IMR-90 (cell line): ENCODE results near the gene EDN3. TPM values are rescaled to one million over a fixed set of nuclear protein-coding genes. Genes with fewer than 3 reads are reported as not detected.

Source experiments
- ATAC-seq: fragments of 200-7000 bp; cut with Tn5 transposase; 2 replicates; pipeline ENCODE4 v1.9.1; 2020; ENCODE audit warnings: low read depth, mild to moderate bottlenecking, moderate library complexity
- BruUV-seq: library from RNA; stranded (reverse); fragments of 400-500 nt; replicated peaks from 2 replicates; lab custom pipeline; 2021; lab: Mats Ljungman, UMichigan
- CTCF ChIA-PET: fragments of 300-600 bp; formaldehyde crosslinking; extraction: SDS; loops from one replicate; lab custom pipeline; 2021; ENCODE audit warnings: antibody characterized with exemption; lab: Yijun Ruan, JAX
- POLR2A ChIA-PET: fragments of 300-600 bp; sonication (Branson Sonifier 250); formaldehyde crosslinking; loops from one replicate; lab custom pipeline; 2022; ENCODE audit warnings: antibody characterized with exemption; ENCODE audit not compliant: unreplicated experiment; lab: Charles Lee
- DNase-seq: peaks from one replicate; pipeline ENCODE4 v3.0.0; 2013
- H2AFZ ChIP-seq: replicated peaks from 2 replicates; pipeline ENCODE3; 2013; ENCODE audit warnings: low read length, mild to moderate bottlenecking; ENCODE audit not compliant: poor library complexity
- H2AK5ac ChIP-seq: 2 replicates; pipeline ENCODE4 v1.6.1; 2013; ENCODE audit warnings: low read depth, low read length, inconsistent platforms
- H2AK9ac ChIP-seq: replicated peaks from 2 replicates; pipeline ENCODE3; 2013; ENCODE audit warnings: mild to moderate bottlenecking, low read depth, low read length, moderate library complexity; ENCODE audit not compliant: poor library complexity
- H2BK120ac ChIP-seq: 2 replicates; pipeline ENCODE4 v1.6.1; 2013; ENCODE audit warnings: low read depth, low read length, inconsistent platforms
- H2BK15ac ChIP-seq: 3 replicates; pipeline ENCODE4 v1.6.1; 2013; ENCODE audit warnings: low read depth, low read length, inconsistent platforms
- H2BK20ac ChIP-seq: 2 replicates; pipeline ENCODE4 v1.6.1; 2013; ENCODE audit warnings: low read depth, mild to moderate bottlenecking, inconsistent platforms, low read length, moderate library complexity
- H2BK5ac ChIP-seq: 2 replicates; pipeline ENCODE4 v1.6.1; 2013; ENCODE audit warnings: mild to moderate bottlenecking, low read depth, low read length, inconsistent platforms; ENCODE audit not compliant: poor library complexity, severe bottlenecking
- H3K14ac ChIP-seq: replicated peaks from 2 replicates; pipeline ENCODE4 v1.6.1; 2013; ENCODE audit warnings: low read depth, low read length, inconsistent platforms
- H3K18ac ChIP-seq: 2 replicates; pipeline ENCODE4 v1.6.1; 2013; ENCODE audit warnings: low read depth, low read length, control low read depth
- H3K23ac ChIP-seq: 2 replicates; pipeline ENCODE4 v1.6.1; 2013; ENCODE audit warnings: low read depth, low read length, inconsistent platforms
- H3K27ac ChIP-seq: 2 replicates; pipeline ENCODE4 v1.5.1; 2013; ENCODE audit warnings: mild to moderate bottlenecking, control low read depth, low read length; ENCODE audit not compliant: insufficient read depth
- H3K27me3 ChIP-seq: 2 replicates; pipeline ENCODE4 v1.6.1; 2013; ENCODE audit warnings: low read length; ENCODE audit not compliant: control insufficient read depth, insufficient read depth
- H3K36me3 ChIP-seq: 2 replicates; pipeline ENCODE4 v1.6.1; 2013; ENCODE audit warnings: low read length, mixed read lengths; ENCODE audit not compliant: control insufficient read depth, insufficient read depth
- H3K4ac ChIP-seq: 2 replicates; pipeline ENCODE4 v1.6.1; 2013; ENCODE audit warnings: low read depth, low read length, inconsistent platforms
- H3K4me1 ChIP-seq: 2 replicates; pipeline ENCODE4 v1.6.1; 2013; ENCODE audit warnings: low read length, mixed read lengths; ENCODE audit not compliant: control insufficient read depth, insufficient read depth
- H3K4me2 ChIP-seq: 2 replicates; pipeline ENCODE4 v1.6.1; 2013; ENCODE audit warnings: low read depth, mild to moderate bottlenecking, control low read depth, low read length, moderate library complexity
- H3K4me3 ChIP-seq: 2 replicates; pipeline ENCODE4 v1.5.1; 2013; ENCODE audit warnings: low read depth, mild to moderate bottlenecking, control low read depth, low read length, moderate library complexity; ENCODE audit not compliant: insufficient read depth
- H3K56ac ChIP-seq: 2 replicates; pipeline ENCODE4 v1.6.1; 2013; ENCODE audit warnings: low read length, inconsistent platforms; ENCODE audit not compliant: insufficient read depth; ENCODE audit errors: extremely low read depth
- H3K79me1 ChIP-seq, 2 experiments: 2 replicates each; pipeline ENCODE4 v1.6.1; 2013; ENCODE audit warnings: low read length in 2 of 2, inconsistent platforms in 1 of 2, low read depth in 1 of 2
- H3K9ac ChIP-seq: 2 replicates; pipeline ENCODE4 v1.6.1; 2013; ENCODE audit warnings: low read depth, low read length, control low read depth
- H3K9me1 ChIP-seq: 2 replicates; pipeline ENCODE4 v1.6.1; 2013; ENCODE audit warnings: low read length, inconsistent platforms; ENCODE audit not compliant: insufficient read depth
- H3K9me3 ChIP-seq: 2 replicates; pipeline ENCODE4 v1.6.1; 2013; ENCODE audit warnings: low read length; ENCODE audit not compliant: control insufficient read depth, insufficient read depth
- H4K20me1 ChIP-seq: 2 replicates; pipeline ENCODE4 v1.6.1; 2013; ENCODE audit warnings: low read length, inconsistent platforms; ENCODE audit not compliant: insufficient read depth
- H4K5ac ChIP-seq: 2 replicates; pipeline ENCODE4 v1.6.1; 2013; ENCODE audit warnings: mild to moderate bottlenecking, low read depth, low read length, control low read depth
- H4K8ac ChIP-seq, 2 experiments: 2 replicates each; pipeline ENCODE4 v1.6.1; 2013; ENCODE audit warnings: low read depth in 2 of 2, low read length in 2 of 2, control low read depth in 1 of 2, inconsistent platforms in 1 of 2
- H4K91ac ChIP-seq: 2 replicates; pipeline ENCODE4 v1.6.1; 2013; ENCODE audit warnings: low read depth, low read length, inconsistent platforms; ENCODE audit not compliant: insufficient read depth
- BHLHE40 ChIP-seq: fragments of 150-350 bp; IDR thresholded peaks from 2 replicates; pipeline ENCODE4 v1.6.1; 2016; ENCODE audit warnings: mild to moderate bottlenecking, low read depth, low read length
- CEBPB ChIP-seq: IDR thresholded peaks from 2 replicates; pipeline ENCODE4 v1.6.1; 2012; ENCODE audit warnings: low read depth, low read length, improper control_type of control experiment
- CHD1 ChIP-seq: IDR thresholded peaks from 2 replicates; pipeline ENCODE4 v1.6.1; 2012; ENCODE audit warnings: low read depth, low read length, improper control_type of control experiment
- CTCF ChIP-seq: conservative IDR thresholded peaks from 2 replicates; pipeline ENCODE4 v1.5.1; 2012; ENCODE audit warnings: mild to moderate bottlenecking, low read depth, low read length, improper control_type of control experiment
- ELK1 ChIP-seq: fragments of 150-350 bp; IDR thresholded peaks from 2 replicates; pipeline ENCODE4 v1.6.1; 2016; ENCODE audit warnings: low read depth, mild to moderate bottlenecking, low read length, moderate library complexity, borderline replicate concordance
- FOS ChIP-seq: fragments of 150-350 bp; IDR thresholded peaks from 2 replicates; pipeline ENCODE4 v1.6.1; 2016; ENCODE audit warnings: low read depth, low read length
- MAFK ChIP-seq: IDR thresholded peaks from 2 replicates; pipeline ENCODE4 v1.6.1; 2012; ENCODE audit warnings: low read depth, low read length, improper control_type of control experiment
- MAZ ChIP-seq: IDR thresholded peaks from 2 replicates; pipeline ENCODE4 v1.6.1; 2012; ENCODE audit warnings: low read depth, mild to moderate bottlenecking, low read length, improper control_type of control experiment, moderate library complexity, borderline replicate concordance
- MXI1 ChIP-seq: IDR thresholded peaks from 2 replicates; pipeline ENCODE4 v1.6.1; 2012; ENCODE audit warnings: low read depth, mild to moderate bottlenecking, low read length, moderate library complexity, borderline replicate concordance
- NFE2L2 ChIP-seq: fragments of 150-350 bp; IDR thresholded peaks from 2 replicates; pipeline ENCODE4 v1.6.1; 2016; ENCODE audit warnings: low read depth, mild to moderate bottlenecking, low read length
- POLR2A ChIP-seq: IDR thresholded peaks from 2 replicates; pipeline ENCODE4 v1.6.1; 2012; ENCODE audit warnings: mild to moderate bottlenecking, low read depth, low read length
- RAD21 ChIP-seq: IDR thresholded peaks from 2 replicates; pipeline ENCODE4 v1.6.1; 2012; ENCODE audit warnings: low read length, improper control_type of control experiment
- RCOR1 ChIP-seq: IDR thresholded peaks from 2 replicates; pipeline ENCODE4 v1.6.1; 2012; ENCODE audit warnings: mild to moderate bottlenecking, low read length, improper control_type of control experiment; ENCODE audit not compliant: insufficient replicate concordance
- RFX5 ChIP-seq: IDR thresholded peaks from 2 replicates; pipeline ENCODE4 v1.8.0; 2012; ENCODE audit warnings: low read depth, mild to moderate bottlenecking, low read length, moderate library complexity
- SMC3 ChIP-seq: fragments of 150-350 bp; IDR thresholded peaks from 2 replicates; pipeline ENCODE4 v1.6.1; 2016; ENCODE audit warnings: low read depth, mild to moderate bottlenecking, antibody characterized with exemption, low read length, moderate library complexity
- USF2 ChIP-seq: fragments of 150-350 bp; IDR thresholded peaks from 2 replicates; pipeline ENCODE4 v1.6.1; 2017; ENCODE audit warnings: mild to moderate bottlenecking, antibody characterized with exemption, low read length, low read depth
- whole genome bisulfite sequencing, 2 experiments: methylation state at CpG; one replicate each; pipeline versions ENCODE4 v1.1.5 to v1.1.7; 2013; ENCODE audit warnings: missing lambda C conversion rate in 2 of 2; ENCODE audit not compliant: insufficient read length in 1 of 2; ENCODE audit errors: extremely low coverage in 2 of 2; 5-methylcytosine and 5-hydroxymethylcytosine counted together
- dilution Hi-C: fragments of 300-500 bp; cut with HindIII; formaldehyde crosslinking; loops from one replicate; pipeline ENCODE4 v1.14.3; 2018; ENCODE audit warnings: low sequenced_read_pairs; ENCODE audit not compliant: unreplicated experiment
- in situ Hi-C: fragments of 300-500 bp; cut with MboI; formaldehyde crosslinking; loops from 3 replicates; pipeline ENCODE4 v1.14.3; 2019; ENCODE audit warnings: low sequenced_read_pairs, inconsistent platforms, mixed read lengths
- intact Hi-C: fragments of 100-400 bp; cut with micrococcal nuclease; formaldehyde crosslinking; loops from 2 replicates; pipeline ENCODE4 v1.10.0; 2022
- polyA plus RNA-seq, 3 experiments: library from polyadenylated mRNA; depleted of rRNA; stranded (reverse); fragments of >200 nt; gene quantifications; 2 replicates each; pipeline ENCODE4 v1.2.3, GENCODE V29; 2012; ENCODE audit warnings: low replicate concordance in 1 of 3
- total RNA-seq: library from RNA; depleted of rRNA; stranded (reverse); fragments of >200 nt; gene quantifications from 2 replicates; pipeline ENCODE4 v1.2.3, GENCODE V29; 2012

Gene EDN3
- total and polyA plus RNA-seq, 2 of the 4 experiments (the other 2 are of a cell fraction), result not detected

GRCh38 chr20:59297686-59298085 is 2.7 kb upstream of the EDN3 start:
- intact Hi-C loops, result no loop called here
- H3K27me3 ChIP-seq, result no peaks in the 10 kb centered on the region; the same call in 1 of the 2 replicates

More at GRCh38 chr20:59297686-59298085, 2.7 kb upstream of the EDN3 start:
- Histone ChIP-seq H3K27ac (no peak overlapping the region), H3K4me1 (no peaks in the 10 kb centered on the region), H4K20me1 (no peaks in the 10 kb centered on the region), H2BK15ac (no peak overlapping the region), H2AK9ac (no peak overlapping the region), H2AFZ (no peak overlapping the region), H2BK5ac (no peak overlapping the region), H3K23ac (no peak overlapping the region), H2AK5ac (no peak overlapping the region), H3K36me3 (no peaks in the 10 kb centered on the region), H4K5ac (no peak overlapping the region), H3K9me1 (no peaks in the 10 kb centered on the region), H3K9ac (no peak overlapping the region), H2BK120ac (no peak overlapping the region), H3K4me3 (no peak overlapping the region), H3K4me2 (no peak overlapping the region), H3K18ac (no peak overlapping the region), H3K56ac (no peak overlapping the region), H2BK20ac (no peak overlapping the region), H3K9me3 (no peaks in the 10 kb centered on the region), H3K14ac (no peak overlapping the region), H4K91ac (no peak overlapping the region), H4K8ac (no peak overlapping the region), H3K4ac (no peak overlapping the region), H3K79me1 (no peaks in the 10 kb centered on the region)
- WGBS, 2 experiments, result no CpG with 5 or more reads among the region's 7 CpGs
- DNase-seq (no peak), ATAC-seq (no peak)
- no TSS peak for BruUV-seq
- in situ Hi-C loops, result no loop called here
- TF ChIP-seq MXI1 (no peak), SMC3 (no peak), RFX5 (no peak), BHLHE40 (no peak), CHD1 (no peak), ELK1 (no peak), RAD21 (no peak), FOS (no peak), MAZ (no peak), CTCF (no peak), USF2 (no peak), RCOR1 (no peak), POLR2A (no peak), NFE2L2 (no peak), CEBPB (no peak), MAFK (no peak)
- ChIA-PET CTCF (no interaction called here), POLR2A (no interaction called here)
- dilution Hi-C loops, result no loop called here
